D341Med (cell line): ENCODE data around the gene TTLL3.
A peak's percentile ranks its signal among the peaks of the same experiment; 100 is the strongest.

ENCODE experiments used
- DNase-seq: peaks from one replicate; pipeline ENCODE4 v3.0.0; 2012; ENCODE audit warnings: low spot score

The TTLL3 gene

DNA sequence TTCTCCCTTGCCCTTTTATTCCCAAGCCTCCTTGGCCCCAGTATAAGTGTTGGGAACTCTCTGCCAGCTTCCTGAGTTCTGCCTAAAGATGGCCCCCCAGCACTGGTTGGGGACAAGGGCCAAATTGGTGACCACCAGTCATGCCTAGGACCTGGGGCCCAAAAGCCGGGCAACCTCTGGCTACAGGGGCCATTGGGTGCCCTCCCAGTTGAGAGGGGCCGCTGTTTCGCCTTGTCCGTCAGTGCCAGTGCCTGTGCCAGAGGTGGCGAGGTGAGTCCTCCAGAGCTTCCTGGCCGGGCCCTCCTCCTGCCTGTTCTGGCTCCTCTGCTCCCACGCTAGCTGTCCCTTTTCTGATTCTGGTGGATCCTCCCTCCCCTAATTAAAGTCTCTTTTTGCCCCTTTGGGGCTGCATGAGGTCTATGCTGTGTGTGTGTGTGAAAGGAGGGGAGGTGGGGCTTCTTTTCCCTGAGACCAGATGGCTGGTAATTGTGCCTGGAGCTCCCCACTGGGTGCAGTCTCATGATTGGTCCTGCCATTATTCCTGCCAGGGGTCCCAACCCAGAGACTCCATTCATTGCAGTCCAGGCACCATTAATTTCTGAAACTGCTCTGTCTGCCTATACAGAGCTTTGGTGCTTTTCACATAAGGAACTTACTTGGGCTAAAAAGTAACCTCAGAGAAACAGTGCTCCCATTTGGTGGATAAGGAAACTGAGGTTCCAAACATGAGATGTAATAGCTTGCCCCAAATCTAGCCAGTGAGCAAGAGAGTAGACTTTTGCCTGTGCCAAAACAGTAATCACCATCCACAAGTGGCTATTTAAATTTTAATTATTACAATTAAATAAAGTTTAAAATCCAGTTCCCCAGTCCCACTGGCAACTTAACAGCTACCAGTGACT is 3.1 kb upstream of the TTLL3 start:
- no peak for DNase-seq

- DNase-seq = no peak
Measured at GRCh38 chr3:9807981-9808344, 2.1 kb upstream of the TTLL3 start.

- peak; percentile 68 for DNase-seq
Measured at GRCh38 chr3:9808345-9809037, 1.6 kb upstream of the TTLL3 start.

- peak; percentile 44 for DNase-seq
Measured at GRCh38 chr3:9809239-9809614, 835 bp upstream of the TTLL3 start.

DNA sequence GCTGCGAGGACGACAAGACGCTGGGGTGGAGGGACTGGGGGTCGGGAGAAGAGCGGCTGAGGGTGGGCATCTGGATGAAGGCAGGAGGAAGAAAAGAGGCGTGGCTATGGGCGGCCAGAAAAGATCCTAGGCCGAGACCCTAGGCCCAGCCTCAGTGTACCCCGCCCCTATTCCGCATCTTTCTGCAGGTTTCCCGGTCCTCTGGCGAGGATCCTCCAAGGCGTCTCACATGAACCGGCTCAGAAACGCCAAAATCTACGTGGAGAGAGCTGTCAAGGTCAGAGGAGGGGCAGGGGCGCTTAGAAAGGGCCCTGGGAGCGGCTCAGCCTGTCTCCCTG is 340 bp downstream of the TTLL3 start:
- no peak for DNase-seq

GRCh38 chr3:9810846-9811245 is 784 bp downstream of the TTLL3 start:
- DNase-seq = peak; percentile 31

GRCh38 chr3:9812870-9813483 is 2.9 kb downstream of the TTLL3 start:
- peak; percentile 21 for DNase-seq

DNA sequence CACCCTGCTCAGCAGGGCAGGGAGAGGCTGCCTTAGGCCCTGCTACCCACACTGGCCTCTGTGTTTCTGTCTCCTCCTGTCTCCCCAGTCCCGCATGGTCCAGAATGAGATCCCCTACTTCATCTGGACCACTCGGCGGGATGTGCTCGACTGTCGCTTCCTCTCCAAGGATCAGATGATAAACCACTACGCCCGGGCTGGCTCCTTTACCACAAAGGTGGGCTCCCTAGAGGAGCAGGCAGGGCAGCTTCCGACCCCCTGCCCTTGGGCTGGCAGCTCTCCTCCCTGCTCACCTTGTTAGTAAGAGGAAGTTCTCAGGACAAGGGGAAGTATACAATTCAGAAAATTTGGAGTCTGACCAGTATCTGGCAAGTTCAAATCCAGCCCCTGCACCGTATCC is 5.9 kb downstream of the TTLL3 start:
- peak; percentile 15 for DNase-seq

DNA sequence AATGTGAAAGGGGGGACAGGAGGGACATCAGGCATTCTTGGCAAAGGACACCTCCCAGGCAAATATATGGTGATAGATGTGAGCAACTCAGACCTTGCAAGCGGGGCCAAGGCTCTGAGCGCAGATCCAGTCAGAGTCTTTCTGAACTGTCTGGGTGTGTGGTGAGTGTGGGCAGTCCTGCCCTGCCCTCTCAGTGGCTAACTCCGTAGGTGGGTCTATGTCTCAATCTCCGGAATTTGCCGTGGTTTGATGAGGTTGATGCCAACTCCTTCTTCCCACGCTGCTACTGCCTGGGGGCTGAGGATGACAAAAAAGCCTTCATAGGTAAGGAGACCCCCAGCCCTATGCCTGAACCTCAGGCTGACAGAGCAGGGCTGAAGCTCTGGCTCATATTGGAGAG is 7.4 kb downstream of the TTLL3 start:
- DNase-seq = no peak

DNA sequence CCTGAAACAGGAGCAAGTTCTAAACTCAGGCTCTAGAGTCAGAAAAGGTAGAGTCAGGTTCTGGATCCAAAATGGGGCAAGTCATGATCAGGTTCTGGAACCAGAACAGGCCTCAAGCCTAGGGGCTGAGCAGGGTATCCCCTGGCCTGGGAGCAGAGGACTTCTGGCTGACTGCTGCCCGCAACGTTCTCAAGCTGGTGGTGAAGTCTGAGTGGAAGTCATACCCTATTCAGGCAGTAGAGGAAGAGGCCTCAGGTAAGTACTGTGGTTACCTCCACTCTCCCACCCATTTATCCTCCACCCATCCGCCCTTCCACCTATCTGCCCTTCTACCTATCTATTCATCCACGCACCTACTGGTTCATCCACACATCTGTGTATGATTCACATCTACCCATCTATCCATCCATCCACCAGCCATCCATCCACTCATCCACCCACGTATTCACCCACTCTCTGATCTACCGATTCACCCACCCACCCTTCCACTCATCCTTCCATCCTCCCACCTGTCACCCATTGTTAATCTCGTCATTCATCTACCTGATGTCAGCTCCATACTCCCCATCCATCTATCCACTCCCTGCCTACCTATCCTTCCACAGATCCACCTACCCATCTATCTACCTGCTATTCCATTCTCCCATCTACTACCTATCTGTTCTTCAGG is 8.7 kb downstream of the TTLL3 start:
- no peak for DNase-seq

GRCh38 chr3:9820543-9820942 is 10.5 kb downstream of the TTLL3 start:
- no peak for DNase-seq

DNA sequence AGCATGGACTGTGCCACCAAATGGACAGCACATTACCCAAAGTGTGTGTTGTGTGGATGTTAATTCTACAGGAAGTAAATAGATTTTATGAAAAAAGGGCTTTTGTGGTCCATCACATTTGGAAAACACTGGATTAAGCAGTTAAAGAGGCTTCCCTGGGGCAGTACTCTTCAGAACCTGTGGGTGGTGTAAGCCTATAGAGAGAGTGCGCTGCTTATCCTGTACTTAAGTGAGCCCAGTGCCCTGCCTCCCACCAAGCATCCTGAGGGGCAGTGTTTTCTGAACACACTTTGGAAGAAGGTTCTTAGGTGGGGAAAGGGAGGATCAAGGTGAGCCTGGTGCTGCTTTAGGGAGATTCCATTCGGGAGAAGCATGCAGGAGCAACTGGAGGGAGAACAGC is 10.9 kb downstream of the TTLL3 start:
- DNase-seq = peak; percentile 64

- no peak for DNase-seq
Measured at GRCh38 chr3:9825451-9826040, 15.5 kb downstream of the TTLL3 start.

DNA sequence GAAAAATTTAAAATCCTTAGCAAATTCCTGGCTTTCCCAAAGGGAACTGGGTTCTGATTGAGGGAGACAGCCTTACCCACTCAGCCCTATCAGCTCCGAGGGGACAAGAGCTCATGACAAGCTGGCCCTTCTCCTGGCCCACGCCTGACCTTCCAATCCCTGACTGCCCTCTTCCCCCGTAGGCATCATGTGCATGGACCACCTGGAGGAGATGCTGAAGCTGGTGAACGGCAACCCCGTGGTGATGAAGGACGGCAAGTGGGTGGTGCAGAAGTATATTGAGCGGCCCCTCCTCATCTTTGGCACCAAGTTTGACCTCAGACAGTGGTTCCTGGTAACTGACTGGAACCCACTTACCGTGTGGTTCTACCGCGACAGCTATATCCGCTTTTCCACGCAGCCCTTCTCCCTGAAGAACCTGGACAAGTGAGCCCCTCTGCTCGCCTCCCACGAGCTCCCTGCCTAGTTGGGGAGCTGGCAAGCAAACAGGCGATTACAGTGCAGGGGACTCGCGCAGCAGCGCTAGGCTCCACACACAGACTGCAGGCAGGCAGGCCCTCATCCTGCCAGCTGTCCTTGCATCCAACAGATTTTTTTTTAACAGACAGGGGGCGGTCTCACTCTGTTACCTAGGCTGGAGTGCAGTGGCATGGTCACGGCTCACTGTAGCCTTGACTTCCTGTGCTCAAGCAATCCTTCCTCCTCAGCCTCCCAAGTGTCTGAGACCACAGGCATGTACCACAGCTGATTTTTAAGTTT is 16.9 kb downstream of the TTLL3 start:
- peak; percentile 69 for DNase-seq

- no peak for DNase-seq
Measured at GRCh38 chr3:9828801-9829755, 19.0 kb downstream of the TTLL3 start.

GRCh38 chr3:9831253-9831652 is 21.2 kb downstream of the TTLL3 start:
- no peak for DNase-seq

DNA sequence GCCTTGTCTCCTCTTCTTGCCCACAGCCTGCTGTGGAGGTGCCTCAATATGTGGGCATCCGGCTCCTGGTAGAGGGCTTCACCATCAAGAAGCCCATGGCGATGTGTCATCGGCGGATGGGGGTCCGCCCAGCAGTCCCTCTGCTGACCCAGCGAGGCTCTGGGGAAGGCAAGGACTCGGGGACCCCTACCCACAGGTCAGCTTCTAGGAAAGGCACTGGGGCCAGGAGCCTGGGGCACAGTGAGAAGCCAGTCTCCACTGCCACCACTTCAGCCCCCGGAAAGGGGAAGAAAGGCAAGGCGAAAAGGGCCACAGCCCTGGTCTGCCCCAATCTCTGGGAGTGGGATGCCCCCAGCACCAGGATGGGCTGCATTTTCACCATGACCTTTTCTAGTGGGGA is 23.0 kb downstream of the TTLL3 start:
- DNase-seq = no peak

DNA sequence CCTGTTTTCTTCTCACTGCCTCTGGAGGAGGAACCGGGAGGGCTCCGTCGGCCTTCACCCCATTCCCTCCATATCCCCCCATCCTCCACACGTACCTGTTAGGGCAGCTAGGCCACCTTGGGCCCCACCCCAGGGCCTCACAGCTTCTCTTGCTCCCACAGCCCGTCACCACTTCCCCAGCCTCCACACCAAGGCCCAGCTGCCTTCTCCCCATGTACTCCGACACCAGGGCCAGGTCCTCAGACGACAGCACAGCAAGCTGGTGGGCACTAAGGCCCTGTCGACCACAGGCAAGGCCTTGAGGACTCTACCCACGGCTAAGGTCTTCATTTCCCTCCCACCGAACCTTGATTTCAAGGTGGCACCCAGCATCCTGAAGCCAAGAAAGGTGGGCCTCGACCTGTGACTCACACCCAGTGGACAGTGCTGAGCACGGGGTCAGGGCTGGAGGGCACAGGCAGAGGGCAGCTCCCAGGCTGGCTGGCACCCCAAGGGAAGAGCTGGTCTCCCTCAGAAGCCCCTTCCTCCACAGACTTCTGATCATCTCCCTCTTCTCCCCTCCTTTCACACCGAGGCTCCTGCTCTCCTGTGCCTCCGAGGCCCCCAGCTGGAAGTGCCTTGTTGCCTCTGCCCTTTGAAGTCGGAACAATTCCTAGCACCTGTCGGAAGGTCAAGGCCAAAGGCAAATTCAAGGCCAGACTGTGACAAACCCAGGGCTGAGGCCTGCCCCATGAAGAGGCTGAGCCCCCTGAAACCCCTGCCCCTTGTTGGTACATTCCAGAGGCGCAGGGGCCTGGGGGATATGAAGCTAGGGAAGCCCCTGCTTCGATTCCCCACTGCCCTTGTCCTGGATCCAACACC is 24.7 kb downstream of the TTLL3 start:
- no peak for DNase-seq
